ENCODE data around the gene CCDC181. TPM values are rescaled to one million over a fixed set of nuclear protein-coding genes. Genes with fewer than 3 reads are reported as not detected.

Gene CCDC181
- polyA plus RNA-seq, 2 of the 4 experiments (the other 2 are of a cell fraction), result 0.26 to 0.35 TPM

- 84% methylated on average over 1 of the region's 1 CpG for WGBS (ENCODE audit: missing lambda C conversion rate)
These were observed 30.2 kb upstream of the CCDC181 start for GRCh38 chr1:169457443-169457842.

GRCh38 chr1:169456029-169456428 is 28.8 kb upstream of the CCDC181 start:
- no peaks in the 10 kb centered on the region for H3K4me1 ChIP-seq
- CTCF ChIA-PET, result no interaction called here
- no peak for FAIRE-seq

More at GRCh38 chr1:169457443-169457842, 30.2 kb upstream of the CCDC181 start:
- CTCF ChIA-PET, result no interaction called here
- no peak overlapping the region for H3K4me3 ChIP-seq
- no peak for TF ChIP-seq PHF8 (IDR thresholded peaks at IDR 0.05; ENCODE audit: borderline replicate concordance, low read depth)
- TF ChIP-seq REST (IDR thresholded peaks at IDR 0.05), result no peak
- no peak for TF ChIP-seq NFE2L2 (conservative IDR thresholded peaks at IDR 0.05; ENCODE audit: low read length)
- TF ChIP-seq SREBF2 (IDR thresholded peaks at IDR 0.05), result no peak
- TF ChIP-seq HES2 (IDR thresholded peaks at IDR 0.05), result no peak
- no peak for TF ChIP-seq NPAS2 (CRISPR knock-in tag; IDR thresholded peaks at IDR 0.05; ENCODE audit: borderline replicate concordance)
- TF ChIP-seq CBX8 (IDR thresholded peaks at IDR 0.05), result no peak
- TF ChIP-seq MAFK (IDR thresholded peaks at IDR 0.05; ENCODE audit: partially characterized antibody), result no peak
- TF ChIP-seq USF2 (IDR thresholded peaks at IDR 0.05), result no peak
- no peak for TF ChIP-seq CHD4 (IDR thresholded peaks at IDR 0.05; ENCODE audit: borderline replicate concordance)
- no peak for TF ChIP-seq EP300 (IDR thresholded peaks at IDR 0.05)
- no peak for TF ChIP-seq FOXS1 (CRISPR knock-in tag; IDR thresholded peaks at IDR 0.05)
- no peak for TF ChIP-seq JUNB (IDR thresholded peaks at IDR 0.05)
- TF ChIP-seq HEYL (CRISPR knock-in tag; IDR thresholded peaks at IDR 0.05), result no peak
- TF ChIP-seq BHLHE40 (IDR thresholded peaks at IDR 0.05; ENCODE audit: low read depth, low read length), result no peak
- TF ChIP-seq FOSB (CRISPR knock-in tag; IDR thresholded peaks at IDR 0.05), result no peak
- TF ChIP-seq RCOR1 (IDR thresholded peaks at IDR 0.05; ENCODE audit: low read depth, low read length), result no peak
- no peak for TF ChIP-seq CTCF (IDR thresholded peaks at IDR 0.05)
- H3K4me1 ChIP-seq, result no peaks in the 10 kb centered on the region
- H3K27ac ChIP-seq, result no peak overlapping the region
- FAIRE-seq, result no peak
- ATAC-seq, result no peak
- H3K9me3 ChIP-seq, result peaks cover 19% of the 10 kb centered on the region; the same call in 2 of the 3 replicates
- no peak for DNase-seq (ENCODE audit: low read depth in 1 of 2, low spot score in 1 of 2)
- POLR2A ChIA-PET, result no interaction called here
- no peak overlapping the region for H3K4me2 ChIP-seq

More at GRCh38 chr1:169456029-169456428, 28.8 kb upstream of the CCDC181 start:
- Histone ChIP-seq H3K4me2 (no peak overlapping the region), H3K27ac (no peak overlapping the region), H3K9me3 (peaks cover 19% of the 10 kb centered on the region; the same call in 2 of the 3 replicates), H3K4me3 (no peak overlapping the region)
- WGBS (ENCODE audit: missing lambda C conversion rate), result 72% methylated on average over 2 of the region's 2 CpGs
- no peak for TF ChIP-seq HOXA7 (CRISPR knock-in tag; IDR thresholded peaks at IDR 0.05)
- no peak for TF ChIP-seq HOXB5 (CRISPR knock-in tag; IDR thresholded peaks at IDR 0.05)
- TF ChIP-seq CHD4 (IDR thresholded peaks at IDR 0.05; ENCODE audit: borderline replicate concordance), result no peak
- TF ChIP-seq PBX3 (IDR thresholded peaks at IDR 0.05), result no peak
- TF ChIP-seq PHF8 (IDR thresholded peaks at IDR 0.05; ENCODE audit: borderline replicate concordance, low read depth), result no peak
- TF ChIP-seq RARB (CRISPR knock-in tag; IDR thresholded peaks at IDR 0.05), result no peak
- no peak for TF ChIP-seq MYC (IDR thresholded peaks at IDR 0.05; ENCODE audit: borderline replicate concordance, low read length)
- TF ChIP-seq JUNB (IDR thresholded peaks at IDR 0.05), result no peak
- no peak for TF ChIP-seq CEBPB (IDR thresholded peaks at IDR 0.05)
- no peak for TF ChIP-seq ZFP36 (IDR thresholded peaks at IDR 0.05; ENCODE audit: borderline replicate concordance, partially characterized antibody)
- ATAC-seq, result no peak
- POLR2A ChIA-PET, result no interaction called here
- DNase-seq (ENCODE audit: low read depth in 1 of 2, low spot score in 1 of 2), result no peak
